ENCODE data around the gene SEC61G. TPM values are rescaled to one million over a fixed set of nuclear protein-coding genes. Genes with fewer than 3 reads are reported as not detected.

The SEC61G gene
- total and polyA plus RNA-seq, 5 donors from 2014 or later, result 61.0 to 301 (median 239) TPM

DNA sequence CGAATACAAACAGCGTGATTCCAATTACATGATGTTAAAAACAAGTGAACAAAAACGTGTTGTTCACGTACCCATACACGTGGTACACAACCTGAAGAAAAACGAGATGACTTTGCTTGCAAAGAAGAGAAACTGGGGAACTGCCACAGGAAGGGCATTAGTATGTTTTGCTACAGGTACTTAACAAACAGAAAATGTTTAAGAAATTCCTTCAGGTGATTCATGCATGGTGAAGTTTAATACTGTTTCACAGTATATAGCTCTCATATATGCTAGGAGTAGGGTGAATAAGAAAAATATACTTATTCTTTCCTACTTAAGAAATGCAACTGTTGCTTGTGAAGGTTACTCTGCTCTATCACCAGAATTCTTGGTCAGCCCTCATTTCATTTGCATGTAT lies 9.8 kb downstream of the SEC61G start:
- H3K4me3 Mint-ChIP-seq, result no peak overlapping the region
- DNase-seq (no peak), ATAC-seq (ENCODE audit: low read depth in 2 of 2) (no peak)
- H3K4me1 Mint-ChIP-seq, result peaks cover 4 to 23% (median 14%) of the 10 kb centered on the region in 4 donors
- H3K27me3 ChIP-seq (ENCODE audit: control insufficient read depth, insufficient read depth, low read length), result no peaks in the 10 kb centered on the region
- H3K36me3 ChIP-seq (ENCODE audit: control insufficient read depth, insufficient read depth, low read length), result peaks cover 51% of the 10 kb centered on the region
- no peak overlapping the region for H3K27ac Mint-ChIP-seq
- no peaks in the 10 kb centered on the region for H3K4me1 ChIP-seq (ENCODE audit: control insufficient read depth, insufficient read depth, low read length, poor library complexity, severe bottlenecking)
- H3K9me3 Mint-ChIP-seq, result no peaks in the 10 kb centered on the region
- peaks cover 47% of the 10 kb centered on the region for H3K36me3 Mint-ChIP-seq
- no peaks in the 10 kb centered on the region for H3K27me3 Mint-ChIP-seq
- no peaks in the 10 kb centered on the region for H3K9me3 ChIP-seq (ENCODE audit: control insufficient read depth in 2 of 2, low read length in 2 of 2)
- H3K4me3 ChIP-seq (ENCODE audit: low read depth, low read length), result no peak overlapping the region
- H3K27ac ChIP-seq (ENCODE audit: insufficient read depth, low read length, poor library complexity, severe bottlenecking), result no peak overlapping the region

DNA sequence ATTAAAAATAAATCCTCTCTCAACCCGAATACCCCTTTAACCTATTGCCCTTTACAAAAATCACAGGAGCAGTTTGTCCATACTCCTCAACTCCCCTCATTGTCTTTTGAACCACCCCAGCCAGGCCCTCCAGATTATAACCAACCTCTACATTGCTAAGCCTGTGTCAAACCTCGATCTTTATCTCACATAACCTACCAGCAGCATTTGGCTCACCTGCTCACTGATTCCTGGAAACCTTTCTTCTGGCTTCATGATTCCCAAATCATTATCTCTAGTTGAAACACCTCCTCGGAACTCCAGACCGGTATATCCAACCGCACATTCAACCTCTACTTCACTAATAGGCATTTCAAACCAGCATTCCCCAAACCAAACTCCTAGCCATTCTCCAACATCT lies 11.8 kb downstream of the SEC61G start:
- Histone ChIP-seq H3K4me1 (ENCODE audit: control insufficient read depth, insufficient read depth, low read length, poor library complexity, severe bottlenecking) (no peaks in the 10 kb centered on the region), H3K9me3 (ENCODE audit: control insufficient read depth in 2 of 2, low read length in 2 of 2) (no peaks in the 10 kb centered on the region), H3K36me3 (ENCODE audit: control insufficient read depth, insufficient read depth, low read length) (peaks cover 41% of the 10 kb centered on the region), H3K27ac (ENCODE audit: insufficient read depth, low read length, poor library complexity, severe bottlenecking) (no peak overlapping the region), H3K27me3 (ENCODE audit: control insufficient read depth, insufficient read depth, low read length) (no peaks in the 10 kb centered on the region), H3K4me3 (ENCODE audit: low read depth, low read length) (no peak overlapping the region)
- Mint-ChIP-seq H3K27me3 (no peaks in the 10 kb centered on the region), H3K9me3 (no peaks in the 10 kb centered on the region), H3K36me3 (peaks cover 34% of the 10 kb centered on the region), H3K27ac (peak overlapping the region in 1 of 3 donors; percentile 46), H3K4me3 (no peak overlapping the region), H3K4me1 (peaks cover 0 to 14% (median 8%) of the 10 kb centered on the region in 4 donors)
- ATAC-seq (ENCODE audit: low read depth in 2 of 2), result no peak
- DNase-seq, result no peak

DNA sequence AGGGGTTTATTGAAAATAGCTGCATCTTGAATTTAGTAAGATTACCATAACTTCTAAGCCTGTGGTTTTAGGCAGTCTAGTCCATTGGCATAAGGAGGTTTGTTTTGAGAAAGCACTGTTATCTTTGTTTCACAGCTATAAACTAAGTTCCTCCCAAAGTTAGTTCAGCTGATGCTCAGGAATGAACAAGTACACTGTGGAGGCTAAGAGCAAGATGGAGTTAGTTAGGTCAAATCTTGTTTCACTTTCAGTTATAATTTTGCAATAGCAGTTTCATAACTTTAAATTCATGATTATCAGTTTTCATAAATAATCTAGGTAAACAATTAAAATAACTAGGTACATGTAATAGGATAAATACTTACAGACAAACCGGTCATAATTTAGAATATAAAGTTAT lies 15.4 kb downstream of the SEC61G start:
- no peak for ATAC-seq (ENCODE audit: low read depth in 2 of 2)
- Histone ChIP-seq H3K9me3 (ENCODE audit: control insufficient read depth in 2 of 2, low read length in 2 of 2) (no peaks in the 10 kb centered on the region), H3K4me1 (ENCODE audit: control insufficient read depth, insufficient read depth, low read length, poor library complexity, severe bottlenecking) (no peaks in the 10 kb centered on the region), H3K4me3 (ENCODE audit: low read depth, low read length) (no peak overlapping the region), H3K36me3 (ENCODE audit: control insufficient read depth, insufficient read depth, low read length) (peaks cover 7% of the 10 kb centered on the region), H3K27me3 (ENCODE audit: control insufficient read depth, insufficient read depth, low read length) (no peaks in the 10 kb centered on the region), H3K27ac (ENCODE audit: insufficient read depth, low read length, poor library complexity, severe bottlenecking) (no peak overlapping the region)
- no peak for DNase-seq
- Mint-ChIP-seq H3K4me1 (peaks cover 0 to 14% (median 8%) of the 10 kb centered on the region in 4 donors), H3K27me3 (no peaks in the 10 kb centered on the region), H3K4me3 (no peak overlapping the region), H3K9me3 (no peaks in the 10 kb centered on the region), H3K36me3 (peaks cover 21% of the 10 kb centered on the region), H3K27ac (no peak overlapping the region)

DNA sequence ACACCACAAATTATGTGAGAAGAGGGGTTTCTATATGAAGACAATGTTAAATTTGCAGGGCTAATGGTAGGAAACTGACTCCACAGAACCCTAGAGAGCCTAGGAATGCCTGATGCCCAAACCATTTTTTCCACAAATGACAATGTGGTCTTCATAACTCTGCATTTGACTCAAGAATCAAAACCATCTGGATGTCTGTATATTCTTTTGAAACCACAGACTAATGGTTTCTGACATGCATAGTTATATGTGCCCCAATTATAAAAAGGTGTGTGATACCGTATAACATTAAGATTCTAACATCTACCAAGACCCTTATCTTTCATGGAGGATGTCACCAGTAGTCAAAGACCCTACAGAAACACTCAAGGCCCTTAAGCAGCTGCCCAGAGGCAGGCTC lies 20.3 kb downstream of the SEC61G start:
- no peak overlapping the region for H3K4me3 Mint-ChIP-seq
- no peak overlapping the region for H3K4me3 ChIP-seq (ENCODE audit: low read depth, low read length)
- no peaks in the 10 kb centered on the region for H3K27me3 Mint-ChIP-seq
- H3K36me3 ChIP-seq (ENCODE audit: control insufficient read depth, insufficient read depth, low read length), result no peaks in the 10 kb centered on the region
- peaks cover 0 to 10% (median 2%) of the 10 kb centered on the region in 7 donors for H3K9me3 Mint-ChIP-seq
- no peaks in the 10 kb centered on the region for H3K4me1 ChIP-seq (ENCODE audit: control insufficient read depth, insufficient read depth, low read length, poor library complexity, severe bottlenecking)
- H3K9me3 ChIP-seq (ENCODE audit: control insufficient read depth in 2 of 2, low read length in 2 of 2), result no peaks in the 10 kb centered on the region
- no peak overlapping the region for H3K27ac Mint-ChIP-seq
- H3K27ac ChIP-seq (ENCODE audit: insufficient read depth, low read length, poor library complexity, severe bottlenecking), result no peak overlapping the region
- H3K36me3 Mint-ChIP-seq, result peaks cover 6% of the 10 kb centered on the region
- H3K4me1 Mint-ChIP-seq, result peaks cover 0 to 3% (median 0%) of the 10 kb centered on the region in 4 donors
- no peak for ATAC-seq (ENCODE audit: low read depth in 2 of 2)
- DNase-seq, result no peak
- no peaks in the 10 kb centered on the region for H3K27me3 ChIP-seq (ENCODE audit: control insufficient read depth, insufficient read depth, low read length)

DNA sequence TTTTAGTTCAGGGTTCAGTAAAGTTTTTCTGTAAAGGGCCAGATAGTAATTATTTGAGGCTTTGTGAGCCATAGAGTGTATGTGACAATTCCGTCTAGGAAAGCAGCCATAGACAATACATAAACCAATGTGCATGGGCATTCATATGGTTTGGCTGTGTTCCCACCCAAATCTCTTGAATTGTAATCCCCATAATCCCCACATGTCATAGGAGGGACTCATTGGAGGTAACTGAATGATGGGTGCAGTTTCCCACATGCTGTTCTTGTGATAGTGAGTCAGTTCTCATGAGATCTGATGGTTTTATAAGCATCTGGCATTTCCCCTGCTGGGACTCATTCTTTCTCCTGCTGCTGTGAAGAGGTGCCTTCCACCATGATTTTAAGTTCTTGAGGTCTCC lies 29.9 kb downstream of the SEC61G start:
- DNase-seq (no peak), ATAC-seq (ENCODE audit: low read depth in 2 of 2) (no peak)
- Histone ChIP-seq H3K4me3 (ENCODE audit: low read depth, low read length) (no peak overlapping the region), H3K4me1 (ENCODE audit: control insufficient read depth, insufficient read depth, low read length, poor library complexity, severe bottlenecking) (no peaks in the 10 kb centered on the region), H3K9me3 (ENCODE audit: control insufficient read depth in 2 of 2, low read length in 2 of 2) (no peaks in the 10 kb centered on the region), H3K27ac (ENCODE audit: insufficient read depth, low read length, poor library complexity, severe bottlenecking) (no peak overlapping the region), H3K36me3 (ENCODE audit: control insufficient read depth, insufficient read depth, low read length) (no peaks in the 10 kb centered on the region), H3K27me3 (ENCODE audit: control insufficient read depth, insufficient read depth, low read length) (no peaks in the 10 kb centered on the region)
- no peaks in the 10 kb centered on the region for H3K36me3 Mint-ChIP-seq
- H3K9me3 Mint-ChIP-seq, result peaks cover 0 to 2% (median 0%) of the 10 kb centered on the region in 7 donors
- H3K27me3 Mint-ChIP-seq, result peaks cover 6% of the 10 kb centered on the region
- no peak overlapping the region for H3K27ac Mint-ChIP-seq
- no peaks in the 10 kb centered on the region for H3K4me1 Mint-ChIP-seq
- no peak overlapping the region for H3K4me3 Mint-ChIP-seq

DNA sequence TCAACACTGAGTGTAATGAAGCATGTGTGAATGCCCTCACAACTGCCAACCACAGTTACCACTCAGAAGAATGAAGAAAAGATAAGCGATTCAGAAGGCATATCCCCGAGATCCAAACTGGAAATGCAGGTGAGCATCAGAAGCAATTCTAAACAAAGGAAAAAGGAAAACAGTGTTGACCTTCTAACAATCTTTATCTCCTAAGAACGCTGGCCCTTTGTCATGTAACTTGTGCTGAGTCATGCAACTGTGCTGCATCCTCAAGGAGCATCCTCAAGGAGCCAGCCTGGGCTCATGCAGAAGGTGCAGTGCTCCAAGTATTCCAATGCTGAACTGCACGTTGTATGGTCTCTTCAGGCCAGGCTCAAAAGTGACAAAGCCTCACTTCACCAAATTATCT lies 30.6 kb downstream of the SEC61G start:
- peaks cover 0 to 2% (median 0%) of the 10 kb centered on the region in 7 donors for H3K9me3 Mint-ChIP-seq
- ATAC-seq (ENCODE audit: low read depth in 2 of 2), result no peak

DNA sequence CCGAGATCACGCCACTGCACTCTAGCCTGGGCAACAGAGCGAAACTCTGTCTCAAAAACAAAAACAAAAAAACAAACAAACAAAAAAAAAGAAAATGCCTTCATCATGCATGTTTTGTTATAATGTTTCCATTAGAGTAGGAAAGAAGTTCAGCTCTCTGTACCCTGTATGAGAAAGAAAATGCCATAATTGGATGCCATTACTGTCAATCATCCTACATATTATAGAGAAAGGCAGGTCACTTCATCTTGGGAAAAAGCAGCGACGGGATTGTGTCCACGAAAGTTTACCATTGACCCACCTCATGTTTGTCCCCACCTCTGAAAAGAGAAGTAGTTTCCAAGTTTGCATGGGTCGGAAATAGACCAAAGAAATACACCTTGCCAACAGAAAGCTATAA lies 33.8 kb downstream of the SEC61G start:
- no peaks in the 10 kb centered on the region for H3K36me3 ChIP-seq (ENCODE audit: control insufficient read depth, insufficient read depth, low read length)
- H3K27ac Mint-ChIP-seq, result no peak overlapping the region
- no peaks in the 10 kb centered on the region for H3K9me3 ChIP-seq (ENCODE audit: control insufficient read depth in 2 of 2, low read length in 2 of 2)
- no peaks in the 10 kb centered on the region for H3K27me3 ChIP-seq (ENCODE audit: control insufficient read depth, insufficient read depth, low read length)
- H3K4me3 ChIP-seq (ENCODE audit: low read depth, low read length), result no peak overlapping the region
- H3K4me3 Mint-ChIP-seq, result no peak overlapping the region
- ATAC-seq (ENCODE audit: low read depth in 2 of 2) (no peak), DNase-seq (no peak)
- H3K9me3 Mint-ChIP-seq, result peaks cover 0 to 5% (median 0%) of the 10 kb centered on the region in 7 donors
- H3K27ac ChIP-seq (ENCODE audit: insufficient read depth, low read length, poor library complexity, severe bottlenecking), result no peak overlapping the region
- no peaks in the 10 kb centered on the region for H3K4me1 ChIP-seq (ENCODE audit: control insufficient read depth, insufficient read depth, low read length, poor library complexity, severe bottlenecking)
- H3K27me3 Mint-ChIP-seq, result peaks cover under 1% of the 10 kb centered on the region
- H3K36me3 Mint-ChIP-seq, result no peaks in the 10 kb centered on the region
- H3K4me1 Mint-ChIP-seq, result no peaks in the 10 kb centered on the region

More for the DNA sequence above, 30.6 kb downstream of the SEC61G start:
- H3K4me3 Mint-ChIP-seq, result no peak overlapping the region
- H3K36me3 Mint-ChIP-seq, result no peaks in the 10 kb centered on the region
- no peak overlapping the region for H3K27ac Mint-ChIP-seq
- no peaks in the 10 kb centered on the region for H3K9me3 ChIP-seq (ENCODE audit: control insufficient read depth in 2 of 2, low read length in 2 of 2)
- H3K4me3 ChIP-seq (ENCODE audit: low read depth, low read length), result no peak overlapping the region
- no peak overlapping the region for H3K27ac ChIP-seq (ENCODE audit: insufficient read depth, low read length, poor library complexity, severe bottlenecking)
- no peaks in the 10 kb centered on the region for H3K4me1 Mint-ChIP-seq
- no peaks in the 10 kb centered on the region for H3K4me1 ChIP-seq (ENCODE audit: control insufficient read depth, insufficient read depth, low read length, poor library complexity, severe bottlenecking)
- no peak for DNase-seq
- no peaks in the 10 kb centered on the region for H3K36me3 ChIP-seq (ENCODE audit: control insufficient read depth, insufficient read depth, low read length)
- H3K27me3 ChIP-seq (ENCODE audit: control insufficient read depth, insufficient read depth, low read length), result no peaks in the 10 kb centered on the region
- H3K27me3 Mint-ChIP-seq, result peaks cover 6% of the 10 kb centered on the region

DNA sequence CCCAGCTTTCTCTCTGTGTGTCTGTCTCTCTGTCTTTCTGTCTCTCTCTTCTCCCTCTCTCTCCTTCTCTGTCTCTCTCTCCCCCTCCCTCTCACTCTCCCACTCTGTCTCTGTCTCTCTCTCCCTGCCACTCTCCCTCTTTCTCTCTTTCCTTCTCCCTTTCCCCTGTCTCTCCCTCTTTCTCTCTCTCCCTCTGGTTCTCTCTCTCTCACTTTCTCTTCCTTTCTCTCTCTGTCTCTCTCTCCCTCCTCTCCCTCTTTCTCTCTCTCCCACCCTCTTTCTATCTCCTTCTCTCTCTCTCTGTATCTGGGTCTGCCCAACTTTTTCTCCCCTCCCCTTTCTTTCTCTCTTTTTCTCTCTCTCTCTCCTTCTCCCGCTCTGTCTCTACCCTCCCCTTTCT lies 36.5 kb downstream of the SEC61G start:
- no peak overlapping the region for H3K27ac Mint-ChIP-seq
- no peaks in the 10 kb centered on the region for H3K36me3 Mint-ChIP-seq
- no peaks in the 10 kb centered on the region for H3K27me3 Mint-ChIP-seq

More for the DNA sequence above, 36.5 kb downstream of the SEC61G start:
- ATAC-seq (ENCODE audit: low read depth in 2 of 2), result no peak
- Histone ChIP-seq H3K4me1 (ENCODE audit: control insufficient read depth, insufficient read depth, low read length, poor library complexity, severe bottlenecking) (no peaks in the 10 kb centered on the region), H3K4me3 (ENCODE audit: low read depth, low read length) (no peak overlapping the region), H3K36me3 (ENCODE audit: control insufficient read depth, insufficient read depth, low read length) (no peaks in the 10 kb centered on the region), H3K27ac (ENCODE audit: insufficient read depth, low read length, poor library complexity, severe bottlenecking) (no peak overlapping the region), H3K9me3 (ENCODE audit: control insufficient read depth in 2 of 2, low read length in 2 of 2) (no peaks in the 10 kb centered on the region), H3K27me3 (ENCODE audit: control insufficient read depth, insufficient read depth, low read length) (no peaks in the 10 kb centered on the region)
- no peak overlapping the region for H3K4me3 Mint-ChIP-seq
- DNase-seq, result no peak
- H3K4me1 Mint-ChIP-seq, result no peaks in the 10 kb centered on the region
- peaks cover 0 to 6% (median 2%) of the 10 kb centered on the region in 7 donors for H3K9me3 Mint-ChIP-seq

Data from CD4-positive, CD25-positive, alpha-beta regulatory T cell (primary cell).